ENCODE results near the gene SBSN. TPM values are rescaled to one million over a fixed set of nuclear protein-coding genes. Genes with fewer than 3 reads are reported as not detected.

Gene SBSN
- total RNA-seq (2022; extraction: Qiagen RNA extraction), result 2.4 to 3.3 TPM (median 3.2 TPM) in 5 replicates

GRCh38 chr19:35528218-35529038 lies at the start of gene SBSN:
TSS of gene SBSN (minus strand) at chr19:35528311. CDS start at chr19:35528281, 30 bp downstream.

GRCh38 chr19:35563207-35563829 lies 35.2 kb upstream of the SBSN start, which contains the start of gene ATP4A:
TSS of gene ATP4A (minus strand) at chr19:35563658. CDS start at chr19:35563629, 29 bp downstream.

GRCh38 chr19:35545001-35545854 lies 17.1 kb upstream of the SBSN start, which contains the start of gene TMEM147:
TSS of gene TMEM147 (plus strand) at chr19:35545626. CDS start at chr19:35545740, 114 bp downstream.

GRCh38 chr19:35533201-35533821 lies 5.2 kb upstream of the SBSN start, which contains the start of gene GAPDHS:
TSS of gene GAPDHS (plus strand) at chr19:35533456. CDS start at chr19:35533528, 72 bp downstream.

GRCh38 chr19:35513628-35514281 lies 14.4 kb downstream of the SBSN start, which contains the start of gene DMKN:
TSS of gene DMKN (minus strand) at chr19:35513649. CDS start at chr19:35513475, 174 bp downstream.

GRCh38 chr19:35490364-35490763 lies 37.7 kb downstream of the SBSN start, which contains the start of gene KRTDAP:
TSS of gene KRTDAP (minus strand) at chr19:35490464. CDS start at chr19:35490442, 22 bp downstream.

Other genes with a start within 250 kb of the SBSN start
- 0.34 TPM in 1 of 5 replicates, not detected in the others for gene HAMP, start 245.8 kb downstream of the SBSN start, total RNA-seq (2022; extraction: Qiagen RNA extraction)
- gene MAG, start 236.2 kb downstream of the SBSN start, total RNA-seq (2022; extraction: Qiagen RNA extraction), result not detected in 5 replicates
- gene CD22, start 199.1 kb downstream of the SBSN start, total RNA-seq (2022; extraction: Qiagen RNA extraction), result 0.85 to 1.8 TPM (median 0.98 TPM) in 5 replicates
- gene FFAR1, start 180.4 kb downstream of the SBSN start, total RNA-seq (2022; extraction: Qiagen RNA extraction), result not detected in 5 replicates
- 0.09 TPM in 1 of 5 replicates, not detected in the others for gene FFAR3, start 169.9 kb downstream of the SBSN start, total RNA-seq (2022; extraction: Qiagen RNA extraction)
- gene GPR42, start 157.2 kb downstream of the SBSN start, total RNA-seq (2022; extraction: Qiagen RNA extraction), result not detected in 5 replicates
- gene FFAR2, start 80.1 kb downstream of the SBSN start, total RNA-seq (2022; extraction: Qiagen RNA extraction), result not detected in 5 replicates
- not detected in 5 replicates for gene KRTDAP, start 37.8 kb downstream of the SBSN start, total RNA-seq (2022; extraction: Qiagen RNA extraction)
- 32.5 to 41.2 TPM (median 37.6 TPM) in 5 replicates for gene DMKN, start 14.7 kb downstream of the SBSN start, total RNA-seq (2022; extraction: Qiagen RNA extraction)
- gene GAPDHS, start 5.1 kb upstream of the SBSN start, total RNA-seq (2022; extraction: Qiagen RNA extraction), result 0.21 TPM in 1 of 5 replicates, not detected in the others
- gene TMEM147, start 17.3 kb upstream of the SBSN start, total RNA-seq (2022; extraction: Qiagen RNA extraction), result 374 to 446 TPM (median 422 TPM) in 5 replicates
- gene ATP4A, start 35.3 kb upstream of the SBSN start, total RNA-seq (2022; extraction: Qiagen RNA extraction), result 0.06 TPM in 1 of 5 replicates, not detected in the others
- gene PMIS2, start 57.9 kb upstream of the SBSN start, total RNA-seq (2022; extraction: Qiagen RNA extraction), result not detected in 5 replicates
- 11.3 to 18.9 TPM (median 15.0 TPM) in 5 replicates for gene HAUS5, start 84.4 kb upstream of the SBSN start, total RNA-seq (2022; extraction: Qiagen RNA extraction)
- 148 to 214 TPM (median 206 TPM) in 5 replicates for gene RBM42, start 100.7 kb upstream of the SBSN start, total RNA-seq (2022; extraction: Qiagen RNA extraction)
- 1.7 to 3.1 TPM (median 2.9 TPM) in 5 replicates for gene ETV2, start 113.4 kb upstream of the SBSN start, total RNA-seq (2022; extraction: Qiagen RNA extraction)
- 1,323 to 1,675 TPM (median 1,366 TPM) in 5 replicates for gene COX6B1, start 120.0 kb upstream of the SBSN start, total RNA-seq (2022; extraction: Qiagen RNA extraction)
- gene UPK1A, start 138.2 kb upstream of the SBSN start, total RNA-seq (2022; extraction: Qiagen RNA extraction), result 0.72 to 1.1 TPM (median 0.94 TPM) in 5 replicates
- gene ZBTB32, start 176.2 kb upstream of the SBSN start, total RNA-seq (2022; extraction: Qiagen RNA extraction), result not detected in 5 replicates
- 46.2 to 63.6 TPM (median 56.5 TPM) in 5 replicates for gene KMT2B, start 189.7 kb upstream of the SBSN start, total RNA-seq (2022; extraction: Qiagen RNA extraction)
- 10.2 to 14.6 TPM (median 11.8 TPM) in 5 replicates for gene IGFLR1, start 214.1 kb upstream of the SBSN start, total RNA-seq (2022; extraction: Qiagen RNA extraction)
- 24.6 to 30.2 TPM (median 25.0 TPM) in 5 replicates for gene U2AF1L4, start 217.1 kb upstream of the SBSN start, total RNA-seq (2022; extraction: Qiagen RNA extraction)
- gene PSENEN, start 217.3 kb upstream of the SBSN start, total RNA-seq (2022; extraction: Qiagen RNA extraction), result 288 to 310 TPM (median 290 TPM) in 5 replicates
- 20.3 to 28.5 TPM (median 22.0 TPM) in 5 replicates for gene LIN37, start 220.3 kb upstream of the SBSN start, total RNA-seq (2022; extraction: Qiagen RNA extraction)
- 0.12 to 0.28 TPM (median 0.19 TPM) in 3 of 5 replicates, not detected in the others for gene HSPB6, start 228.7 kb upstream of the SBSN start, total RNA-seq (2022; extraction: Qiagen RNA extraction)
- gene PROSER3, start 229.9 kb upstream of the SBSN start, total RNA-seq (2022; extraction: Qiagen RNA extraction), result 24.6 to 30.3 TPM (median 28.2 TPM) in 5 replicates
- gene ARHGAP33, start 247.3 kb upstream of the SBSN start, total RNA-seq (2022; extraction: Qiagen RNA extraction), result 3.9 to 9.3 TPM (median 7.6 TPM) in 5 replicates

Measured in A549 treated with Mapracorat at 1 μM for 4 hours (cell line).